ENCODE measurements around the gene C2orf76. TPM values are rescaled to one million over a fixed set of nuclear protein-coding genes. Genes with fewer than 3 reads are reported as not detected.
A peak's percentile ranks its signal among the peaks of the same experiment; 100 is the strongest.

The C2orf76 gene
- polyA plus RNA-seq, 2 of the 4 experiments (the other 2 are of a cell fraction), result 16.6 to 34.3 TPM

DNA sequence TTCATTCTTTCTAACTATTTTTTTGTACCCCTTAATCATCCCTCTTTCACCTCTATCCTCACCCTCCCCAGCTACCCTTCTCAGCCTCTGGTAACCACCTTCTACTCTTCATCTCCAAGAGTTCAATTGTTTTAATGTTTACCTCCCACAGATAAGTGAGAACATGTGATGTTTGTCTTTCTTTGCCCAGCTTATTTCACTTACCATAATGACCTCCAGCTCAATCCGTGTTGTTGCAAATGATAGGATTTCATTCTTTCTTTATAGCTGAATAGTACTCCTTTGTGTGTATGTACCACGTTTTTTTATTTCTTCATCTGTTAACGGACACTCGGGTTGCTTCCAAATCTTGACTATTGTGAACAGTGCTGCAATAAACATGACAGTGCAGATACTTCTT, 42.9 kb upstream of the C2orf76 start (continued):
- TF ChIP-seq, protein P1, sequence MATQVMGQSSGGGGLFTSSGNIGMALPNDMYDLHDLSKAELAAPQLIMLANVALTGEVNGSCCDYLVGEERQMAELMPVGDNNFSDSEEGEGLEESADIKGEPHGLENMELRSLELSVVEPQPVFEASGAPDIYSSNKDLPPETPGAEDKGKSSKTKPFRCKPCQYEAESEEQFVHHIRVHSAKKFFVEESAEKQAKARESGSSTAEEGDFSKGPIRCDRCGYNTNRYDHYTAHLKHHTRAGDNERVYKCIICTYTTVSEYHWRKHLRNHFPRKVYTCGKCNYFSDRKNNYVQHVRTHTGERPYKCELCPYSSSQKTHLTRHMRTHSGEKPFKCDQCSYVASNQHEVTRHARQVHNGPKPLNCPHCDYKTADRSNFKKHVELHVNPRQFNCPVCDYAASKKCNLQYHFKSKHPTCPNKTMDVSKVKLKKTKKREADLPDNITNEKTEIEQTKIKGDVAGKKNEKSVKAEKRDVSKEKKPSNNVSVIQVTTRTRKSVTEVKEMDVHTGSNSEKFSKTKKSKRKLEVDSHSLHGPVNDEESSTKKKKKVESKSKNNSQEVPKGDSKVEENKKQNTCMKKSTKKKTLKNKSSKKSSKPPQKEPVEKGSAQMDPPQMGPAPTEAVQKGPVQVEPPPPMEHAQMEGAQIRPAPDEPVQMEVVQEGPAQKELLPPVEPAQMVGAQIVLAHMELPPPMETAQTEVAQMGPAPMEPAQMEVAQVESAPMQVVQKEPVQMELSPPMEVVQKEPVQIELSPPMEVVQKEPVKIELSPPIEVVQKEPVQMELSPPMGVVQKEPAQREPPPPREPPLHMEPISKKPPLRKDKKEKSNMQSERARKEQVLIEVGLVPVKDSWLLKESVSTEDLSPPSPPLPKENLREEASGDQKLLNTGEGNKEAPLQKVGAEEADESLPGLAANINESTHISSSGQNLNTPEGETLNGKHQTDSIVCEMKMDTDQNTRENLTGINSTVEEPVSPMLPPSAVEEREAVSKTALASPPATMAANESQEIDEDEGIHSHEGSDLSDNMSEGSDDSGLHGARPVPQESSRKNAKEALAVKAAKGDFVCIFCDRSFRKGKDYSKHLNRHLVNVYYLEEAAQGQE (IDR thresholded peaks at IDR 0.05), result no peak

DNA sequence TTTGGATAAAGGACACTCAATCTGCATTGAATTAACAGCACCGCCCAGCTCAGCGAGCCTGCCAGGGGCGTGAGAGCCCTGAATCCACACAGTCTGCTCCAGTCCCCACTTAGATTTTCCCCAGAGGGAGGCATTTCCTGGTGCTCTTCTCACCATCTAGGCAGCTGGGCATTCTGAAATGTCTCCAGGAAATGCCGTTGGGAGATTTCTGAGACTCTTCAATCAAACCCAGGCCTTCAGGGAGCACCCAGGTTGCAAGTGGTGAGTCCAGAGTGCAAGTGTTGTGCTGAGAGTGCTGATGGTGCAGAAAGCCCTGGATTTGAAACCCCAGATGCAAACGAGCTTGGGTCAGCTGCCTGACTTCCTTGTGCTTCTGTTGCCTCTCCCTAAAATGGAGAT, 41.6 kb upstream of the C2orf76 start:
- no peaks in the 10 kb centered on the region for H3K4me1 ChIP-seq

DNA sequence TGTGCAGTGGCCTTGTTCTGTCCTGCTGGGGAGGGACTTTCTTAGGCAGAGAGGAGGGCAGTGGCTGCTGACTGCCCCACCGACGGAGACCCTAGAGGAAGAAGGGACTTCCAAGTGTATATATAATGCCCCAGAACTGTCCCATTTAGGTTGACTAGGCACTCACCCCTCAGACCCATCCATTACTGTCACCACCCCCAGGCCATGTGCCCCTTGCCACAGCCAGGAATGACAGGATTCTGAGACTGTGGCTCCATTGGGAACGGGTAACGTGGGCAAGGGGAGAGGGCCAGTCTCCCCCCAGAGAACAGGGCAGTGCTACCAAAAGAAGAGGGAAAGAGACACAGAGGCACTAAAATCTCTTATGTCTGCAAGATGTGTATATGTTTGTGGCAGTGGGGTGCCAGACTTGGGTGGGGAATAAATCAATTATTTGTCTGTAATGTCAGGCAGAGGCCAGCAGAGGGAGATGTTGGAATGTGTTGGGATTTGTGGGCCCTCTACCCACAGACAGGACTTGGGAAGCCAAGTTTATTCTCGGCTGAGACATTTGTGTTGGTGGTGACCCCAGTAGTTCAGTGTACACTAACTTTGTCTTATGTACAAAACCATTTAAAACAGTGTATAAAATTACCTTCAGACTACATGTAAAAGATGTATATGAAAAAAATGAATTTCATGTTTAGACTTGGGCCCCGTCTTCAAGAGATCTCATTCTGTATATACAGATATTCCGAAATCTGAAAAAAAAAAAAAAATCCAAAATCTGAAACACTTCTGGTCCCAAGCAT, 41.0 kb upstream of the C2orf76 start:
- ChIA-PET POLR2A (no interaction called here), CTCF (interaction anchor here (0.6 to 16.0 kb wide), 21 partner anchors 10 to 761 kb away, joined by 3 to 255 read pairs (median 5); partner anchors contain the start of gene DBI)
- Histone ChIP-seq H3K27ac (no peak overlapping the region), H3K9me3 (no peaks in the 10 kb centered on the region; the same call in 2 of the 3 replicates), H3K4me2 (no peak overlapping the region), H3K4me1 (no peaks in the 10 kb centered on the region), H3K4me3 (no peak overlapping the region)
- TF ChIP-seq, protein P2, sequence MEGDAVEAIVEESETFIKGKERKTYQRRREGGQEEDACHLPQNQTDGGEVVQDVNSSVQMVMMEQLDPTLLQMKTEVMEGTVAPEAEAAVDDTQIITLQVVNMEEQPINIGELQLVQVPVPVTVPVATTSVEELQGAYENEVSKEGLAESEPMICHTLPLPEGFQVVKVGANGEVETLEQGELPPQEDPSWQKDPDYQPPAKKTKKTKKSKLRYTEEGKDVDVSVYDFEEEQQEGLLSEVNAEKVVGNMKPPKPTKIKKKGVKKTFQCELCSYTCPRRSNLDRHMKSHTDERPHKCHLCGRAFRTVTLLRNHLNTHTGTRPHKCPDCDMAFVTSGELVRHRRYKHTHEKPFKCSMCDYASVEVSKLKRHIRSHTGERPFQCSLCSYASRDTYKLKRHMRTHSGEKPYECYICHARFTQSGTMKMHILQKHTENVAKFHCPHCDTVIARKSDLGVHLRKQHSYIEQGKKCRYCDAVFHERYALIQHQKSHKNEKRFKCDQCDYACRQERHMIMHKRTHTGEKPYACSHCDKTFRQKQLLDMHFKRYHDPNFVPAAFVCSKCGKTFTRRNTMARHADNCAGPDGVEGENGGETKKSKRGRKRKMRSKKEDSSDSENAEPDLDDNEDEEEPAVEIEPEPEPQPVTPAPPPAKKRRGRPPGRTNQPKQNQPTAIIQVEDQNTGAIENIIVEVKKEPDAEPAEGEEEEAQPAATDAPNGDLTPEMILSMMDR (IDR thresholded peaks at IDR 0.05), result peak; percentile 91
- TF ChIP-seq SMC3 (IDR thresholded peaks at IDR 0.05) (peak; percentile 95), RAD21 (conservative IDR thresholded peaks at IDR 0.05 in 1 of 2, IDR thresholded peaks at IDR 0.05 in 1 of 2) (peak; percentile 95), RCOR1 (IDR thresholded peaks at IDR 0.05; ENCODE audit: low read depth, low read length) (no peak)
- WGBS (ENCODE audit: missing lambda C conversion rate), result 48% methylated on average over 7 of the region's 7 CpGs
- FAIRE-seq (no peak), ATAC-seq (peak; percentile 83 to 92), DNase-seq (ENCODE audit: low read depth in 1 of 2, low spot score in 1 of 2) (peak; percentile 54 to 70)

More for the DNA sequence above, 41.6 kb upstream of the C2orf76 start:
- ChIA-PET POLR2A (no interaction called here), CTCF (interaction anchor here (0.6 to 16.0 kb wide), 17 partner anchors 8 to 761 kb away, joined by 3 to 255 read pairs (median 5); partner anchors contain the start of gene DBI)
- FAIRE-seq, result no peak
- Histone ChIP-seq H3K9me3 (no peaks in the 10 kb centered on the region; the same call in 2 of the 3 replicates), H3K4me2 (no peak overlapping the region), H3K27ac (no peak overlapping the region), H3K4me3 (no peak overlapping the region)
- TF ChIP-seq MAFK (IDR thresholded peaks at IDR 0.05; ENCODE audit: partially characterized antibody), result peak; percentile 49
- no peak for TF ChIP-seq KDM5A (IDR thresholded peaks at IDR 0.05)
- WGBS (ENCODE audit: missing lambda C conversion rate), result 56% methylated on average over 5 of the region's 5 CpGs
- peak in 1 of 2 experiments; percentile 54; a peak in 3 of 6 replicates for ATAC-seq
- no peak for DNase-seq (ENCODE audit: low read depth in 1 of 2, low spot score in 1 of 2)

DNA sequence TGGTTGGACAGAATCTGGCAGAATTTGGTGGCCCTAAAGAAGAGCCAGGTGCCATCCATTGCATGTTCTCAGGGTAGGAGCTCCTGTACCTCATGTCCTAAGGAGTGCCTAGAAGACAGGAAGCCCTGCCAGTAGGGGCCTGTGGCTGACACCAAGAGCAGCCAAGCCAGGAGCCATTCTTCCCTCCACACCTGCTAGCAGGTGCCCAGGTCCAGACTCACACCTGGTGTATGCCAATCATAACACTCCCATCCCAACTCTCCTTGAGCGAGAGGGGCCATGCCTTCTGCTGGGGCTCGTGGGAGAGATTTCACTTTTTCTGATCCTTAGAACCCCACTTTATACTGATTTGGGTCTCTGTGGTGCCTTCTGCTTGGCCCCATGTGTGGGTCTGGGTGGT, 38.5 kb upstream of the C2orf76 start:
- 48% methylated on average over 2 of the region's 2 CpGs for WGBS (ENCODE audit: missing lambda C conversion rate)
- TF ChIP-seq HOXB13 (CRISPR knock-in tag; IDR thresholded peaks at IDR 0.05; ENCODE audit: low read depth), result no peak
- TF ChIP-seq MYC (IDR thresholded peaks at IDR 0.05; ENCODE audit: borderline replicate concordance, low read length), result no peak
- no peak for TF ChIP-seq CEBPB (IDR thresholded peaks at IDR 0.05)
- TF ChIP-seq ZFP36 (IDR thresholded peaks at IDR 0.05; ENCODE audit: borderline replicate concordance, partially characterized antibody), result no peak
- no peak for TF ChIP-seq NR3C1 (IDR thresholded peaks at IDR 0.05)
- TF ChIP-seq PHF8 (IDR thresholded peaks at IDR 0.05; ENCODE audit: borderline replicate concordance, low read depth), result no peak
- no peak for TF ChIP-seq MAZ (IDR thresholded peaks at IDR 0.05; ENCODE audit: borderline replicate concordance, low read depth, low read length)
- TF ChIP-seq FOSL2 (IDR thresholded peaks at IDR 0.05), result no peak
- no peak for TF ChIP-seq FOSL2 (CRISPR knock-in tag; IDR thresholded peaks at IDR 0.05)
- no peak for TF ChIP-seq HOXB5 (CRISPR knock-in tag; IDR thresholded peaks at IDR 0.05)
- TF ChIP-seq ZNF302 (CRISPR knock-in tag; IDR thresholded peaks at IDR 0.05), result no peak
- TF ChIP-seq JUNB (IDR thresholded peaks at IDR 0.05), result no peak
- TF ChIP-seq, protein P3, sequence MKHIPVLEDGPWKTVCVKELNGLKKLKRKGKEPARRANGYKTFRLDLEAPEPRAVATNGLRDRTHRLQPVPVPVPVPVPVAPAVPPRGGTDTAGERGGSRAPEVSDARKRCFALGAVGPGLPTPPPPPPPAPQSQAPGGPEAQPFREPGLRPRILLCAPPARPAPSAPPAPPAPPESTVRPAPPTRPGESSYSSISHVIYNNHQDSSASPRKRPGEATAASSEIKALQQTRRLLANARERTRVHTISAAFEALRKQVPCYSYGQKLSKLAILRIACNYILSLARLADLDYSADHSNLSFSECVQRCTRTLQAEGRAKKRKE (CRISPR knock-in tag; IDR thresholded peaks at IDR 0.05; ENCODE audit: low read depth), result no peak
- TF ChIP-seq RNF2 (IDR thresholded peaks at IDR 0.05; ENCODE audit: borderline replicate concordance, low read depth), result no peak
- TF ChIP-seq, protein P2 (IDR thresholded peaks at IDR 0.05), result no peak
- no peak for TF ChIP-seq SMC3 (IDR thresholded peaks at IDR 0.05)

More for the DNA sequence above, 38.5 kb upstream of the C2orf76 start:
- ChIA-PET CTCF (interaction anchor here (0.6 to 16.0 kb wide), 4 partner anchors 70 to 205 kb away, joined by 3 to 255 read pairs (median 12); no protein-coding TSS in a partner anchor), POLR2A (no interaction called here)
- DNase-seq (ENCODE audit: low read depth in 1 of 2, low spot score in 1 of 2) (no peak), ATAC-seq (no peak), FAIRE-seq (no peak)
- Histone ChIP-seq H3K27ac (no peak overlapping the region), H3K9me3 (no peaks in the 10 kb centered on the region), H3K4me1 (no peaks in the 10 kb centered on the region), H3K4me3 (no peak overlapping the region), H3K4me2 (no peak overlapping the region)

Measured in A549 (cell line).